Heart left ventricle (tissue), 16 donors: ENCODE results near the gene C1orf50. TPM values are rescaled to one million over a fixed set of nuclear protein-coding genes. Genes with fewer than 3 reads are reported as not detected.
"Not testable (repeated sequence)": the region's sequence is repeated elsewhere in the genome, so short reads cannot be mapped to it uniquely, and the experiment has no call there.

Experiments
- ATAC-seq, 4 donors: fragments of 200-7000 bp; cut with Tn5 transposase; one replicate each; pipeline ENCODE4 v1.9.1; 2020 to 2022; ENCODE audit warnings: moderate library complexity in 4 of 4, mild to moderate bottlenecking in 3 of 4, moderate number of reproducible peaks in 1 of 4
- DNase-seq, 5 donors: peaks; one replicate each; pipeline ENCODE4 v3.0.0-alpha.2; 2020
- H3K27ac ChIP-seq, 12 donors: fragments of 200-600 bp; sonication (generic) in 4 of 12; one replicate each; pipeline versions ENCODE4 v1.5.0 to v1.8.0; 2016 to 2022; ENCODE audit warnings: mild to moderate bottlenecking in 2 of 12
- H3K27me3 ChIP-seq, 9 donors: fragments of 200-600 bp; sonication (generic) in 2 of 9; one replicate each; pipeline versions ENCODE4 v1.5.1 to v1.8.0; 2016 to 2022; ENCODE audit warnings: mild to moderate bottlenecking in 3 of 9
- H3K36me3 ChIP-seq, 9 donors: fragments of 200-600 bp; sonication (generic) in 2 of 9; one replicate each; pipeline versions ENCODE4 v1.5.0 to v1.8.0; 2018 to 2022; ENCODE audit warnings: mild to moderate bottlenecking in 2 of 9
- H3K4me1 ChIP-seq, 12 donors: fragments of 200-600 bp; sonication (generic) in 4 of 12; one replicate each; pipeline versions ENCODE4 v1.5.0 to v1.8.0; 2016 to 2022; ENCODE audit warnings: mild to moderate bottlenecking in 3 of 12
- H3K4me3 ChIP-seq, 12 donors: fragments of 200-600 bp; sonication (generic) in 4 of 12; one replicate each; pipeline versions ENCODE4 v1.5.0 to v1.8.0; 2017 to 2022; ENCODE audit warnings: mild to moderate bottlenecking in 9 of 12, moderate library complexity in 4 of 12
- H3K9me3 ChIP-seq, 12 donors: fragments of 200-600 bp; sonication (generic) in 4 of 12; one replicate each; pipeline versions ENCODE4 v1.5.0 to v1.8.0; 2016 to 2022; ENCODE audit warnings: mild to moderate bottlenecking in 1 of 12
- POLR2A ChIP-seq, 2 donors: fragments of 450-650 bp; IDR thresholded peaks; one replicate each; pipeline ENCODE4 v1.6.1; 2017; ENCODE audit warnings: antibody characterized with exemption in 2 of 2, mild to moderate bottlenecking in 2 of 2, moderate library complexity in 2 of 2
- WGBS, 4 donors: extraction: QIAGEN DNeasy Blood & Tissue Kit in 2 of 4; methylation state at CpG; one replicate each; pipeline versions ENCODE4 v1.1.5 to v1.1.7; 2013 to 2018; 5-methylcytosine and 5-hydroxymethylcytosine counted together
- intact Hi-C, 10 donors: fragments of 100-400 bp; cut with DNase I; formaldehyde crosslinking; loops; one replicate each; pipeline versions ENCODE4 v1.11.1 to v1.14.2; 2022
- polyA plus RNA-seq, 2 donors: library from polyadenylated mRNA; stranded (reverse); fragments of 200-250 nt; gene quantifications; one replicate each; pipeline ENCODE4 v1.2.3, GENCODE V29; 2013
- total RNA-seq, 9 donors: library from RNA; depleted of rRNA in 2 of 9; stranded (reverse); fragments of >200 nt in 2 of 9; fragmentation: NEBNext Ultra II Directional in 3 of 9; extraction: Animal tissue kit (Norgen Biotek cat#: 25700) in 3 of 9; gene quantifications; one replicate each; pipeline versions ENCODE4 v1.1.0 to v1.2.4, GENCODE V29; 2016 to 2023
- TF ChIP-seq, protein P1 (sequence below), 12 donors: fragments of 200-600 bp; sonication (generic) in 4 of 12; IDR thresholded peaks; one replicate each; pipeline versions ENCODE4 v1.5.0 to v1.8.0; 2018 to 2022; ENCODE audit warnings: antibody characterized with exemption in 12 of 12, mild to moderate bottlenecking in 5 of 12
- donor health status: ischemic (EF 13 %, LVEDD 7.1; RV severe dilation, severe dysfunction).
- donor health status: healthy with polysubstance abuse.
- donor health status: DM: no; HTN: yes; CAD: no.
- donor health status: DM: no; HTN: no; CAD: no.
- donor health status: ischemic (EF 25% LVEDD 6.9; RV normal size, moderate dysfunction).
- donor health status: ischemic (EF 25% LVEDD 5.7; RV mildly dilated, moderate dysfunction).
- donor health status: healthy.
- donor health status: DM: yes; HTN: yes; CAD: no.
- donor health status: ischemic (EF 35%, LVEDD 5.7; RV mildly dilated, moderate dysfunction).
- donor health status: nonischemic (EF 11% LVEDD 7.7; RV severe dilation, severe dysfunction).
- donor health status: DM: yes; HTN: yes; CAD: no.
- donor health status: PGD.
- donor health status: ischemic (EF 29% LVEDD 5.4; RV normal size, mild dysfunction).
- donor health status: nonischemic (EF 23%, LVEDD 6.1; RV moderate dilation, normal function).

The C1orf50 gene
- total and polyA plus RNA-seq, 11 donors: 3.0 to 9.2 (median 5.6) TPM

DNA sequence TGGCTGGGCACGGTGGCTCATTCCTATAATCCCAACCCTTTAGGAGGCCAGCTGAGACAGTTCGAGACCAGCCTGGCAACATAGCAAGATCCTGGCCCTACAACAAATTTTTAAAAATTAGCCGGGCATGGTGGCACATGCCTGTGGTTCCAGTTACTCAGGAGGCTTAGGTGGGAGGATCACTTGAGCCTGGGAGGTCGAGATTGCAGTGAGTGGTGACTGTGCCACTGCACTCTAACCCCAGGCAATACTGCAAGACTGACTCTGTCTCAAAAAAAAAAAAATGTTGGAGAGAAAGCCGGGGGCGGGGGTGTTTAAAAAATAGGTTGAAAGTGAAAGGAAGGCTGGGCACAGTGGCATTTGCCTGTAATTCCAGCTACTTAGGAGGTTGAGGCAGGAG is 43.5 kb upstream of the C1orf50 start:
- intact Hi-C loops: no loop called here
- 88 to 90% (median 88%) methylated on average over 6 of the region's 6 CpGs for WGBS, 4 donors
- ATAC-seq (no peak), DNase-seq (no peak)
- no peak overlapping the region for H3K27ac ChIP-seq
- H3K4me1 ChIP-seq: no peaks in the 10 kb centered on the region
- no peaks in the 10 kb centered on the region for H3K9me3 ChIP-seq
- no peaks in the 10 kb centered on the region for H3K27me3 ChIP-seq
- H3K4me3 ChIP-seq: no peak overlapping the region
- peaks cover 0 to 7% (median 0%) of the 10 kb centered on the region in 9 donors for H3K36me3 ChIP-seq
- TF ChIP-seq, protein P1, sequence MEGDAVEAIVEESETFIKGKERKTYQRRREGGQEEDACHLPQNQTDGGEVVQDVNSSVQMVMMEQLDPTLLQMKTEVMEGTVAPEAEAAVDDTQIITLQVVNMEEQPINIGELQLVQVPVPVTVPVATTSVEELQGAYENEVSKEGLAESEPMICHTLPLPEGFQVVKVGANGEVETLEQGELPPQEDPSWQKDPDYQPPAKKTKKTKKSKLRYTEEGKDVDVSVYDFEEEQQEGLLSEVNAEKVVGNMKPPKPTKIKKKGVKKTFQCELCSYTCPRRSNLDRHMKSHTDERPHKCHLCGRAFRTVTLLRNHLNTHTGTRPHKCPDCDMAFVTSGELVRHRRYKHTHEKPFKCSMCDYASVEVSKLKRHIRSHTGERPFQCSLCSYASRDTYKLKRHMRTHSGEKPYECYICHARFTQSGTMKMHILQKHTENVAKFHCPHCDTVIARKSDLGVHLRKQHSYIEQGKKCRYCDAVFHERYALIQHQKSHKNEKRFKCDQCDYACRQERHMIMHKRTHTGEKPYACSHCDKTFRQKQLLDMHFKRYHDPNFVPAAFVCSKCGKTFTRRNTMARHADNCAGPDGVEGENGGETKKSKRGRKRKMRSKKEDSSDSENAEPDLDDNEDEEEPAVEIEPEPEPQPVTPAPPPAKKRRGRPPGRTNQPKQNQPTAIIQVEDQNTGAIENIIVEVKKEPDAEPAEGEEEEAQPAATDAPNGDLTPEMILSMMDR (IDR thresholded peaks at IDR 0.05): no peak
- TF ChIP-seq POLR2A (IDR thresholded peaks at IDR 0.05): no peak

DNA sequence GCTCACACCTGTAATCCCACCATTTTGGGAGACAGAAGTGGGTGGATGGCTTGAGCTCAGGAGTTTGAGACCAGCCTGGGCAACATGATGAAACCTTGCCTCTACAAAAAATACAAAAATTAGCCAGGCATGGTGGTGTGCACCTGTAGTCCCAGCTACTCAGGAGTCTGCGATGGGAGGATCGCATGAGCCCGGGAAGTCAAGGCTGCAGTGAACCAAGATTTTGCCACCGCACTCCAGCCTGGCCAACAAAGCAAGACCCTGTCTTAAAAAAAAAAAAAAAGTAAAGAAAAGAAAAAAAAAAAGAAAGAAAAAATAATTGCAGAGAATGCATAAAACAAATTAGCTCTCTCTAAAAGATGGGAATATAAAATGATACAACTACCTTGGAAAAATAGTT is 41.2 kb upstream of the C1orf50 start:
- WGBS, 4 donors: 96 to 100% (median 99%) methylated on average over 4 of the region's 4 CpGs
- DNase-seq, intact Hi-C loops, H3K9me3 ChIP-seq, ATAC-seq, H3K36me3 ChIP-seq, H3K4me1 ChIP-seq, H3K4me3 ChIP-seq, H3K27ac ChIP-seq, H3K27me3 ChIP-seq: not testable (repeated sequence)

DNA sequence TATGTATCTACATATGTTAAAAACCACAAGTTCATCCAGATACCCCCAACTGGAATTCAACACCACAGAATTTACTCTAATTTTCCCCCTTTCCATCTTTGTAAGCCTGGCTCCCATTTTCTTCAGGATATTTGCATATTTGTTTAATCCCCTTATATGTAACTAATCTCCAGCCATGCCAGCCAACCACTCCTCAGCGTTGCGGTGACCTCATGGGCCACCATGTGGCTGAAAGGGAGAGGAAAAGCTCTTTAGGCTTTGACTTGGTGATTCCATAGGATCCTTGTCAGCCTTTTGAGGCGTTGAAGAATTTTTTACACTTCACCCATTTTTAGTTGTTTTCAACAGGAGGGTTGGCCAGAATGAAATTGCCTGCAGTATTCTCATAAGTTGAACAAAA is 37.0 kb upstream of the C1orf50 start:
- H3K27ac ChIP-seq: no peak overlapping the region
- intact Hi-C loops: no loop called here
- ATAC-seq: no peak
- TF ChIP-seq POLR2A (IDR thresholded peaks at IDR 0.05): no peak
- TF ChIP-seq, protein P1 (IDR thresholded peaks at IDR 0.05): no peak
- 77 to 89% (median 83%) methylated on average over 3 of the region's 3 CpGs for WGBS, 4 donors
- H3K36me3 ChIP-seq: no peaks in the 10 kb centered on the region
- no peaks in the 10 kb centered on the region for H3K9me3 ChIP-seq
- H3K4me1 ChIP-seq: no peaks in the 10 kb centered on the region
- no peaks in the 10 kb centered on the region for H3K27me3 ChIP-seq
- no peak for DNase-seq
- no peak overlapping the region for H3K4me3 ChIP-seq

DNA sequence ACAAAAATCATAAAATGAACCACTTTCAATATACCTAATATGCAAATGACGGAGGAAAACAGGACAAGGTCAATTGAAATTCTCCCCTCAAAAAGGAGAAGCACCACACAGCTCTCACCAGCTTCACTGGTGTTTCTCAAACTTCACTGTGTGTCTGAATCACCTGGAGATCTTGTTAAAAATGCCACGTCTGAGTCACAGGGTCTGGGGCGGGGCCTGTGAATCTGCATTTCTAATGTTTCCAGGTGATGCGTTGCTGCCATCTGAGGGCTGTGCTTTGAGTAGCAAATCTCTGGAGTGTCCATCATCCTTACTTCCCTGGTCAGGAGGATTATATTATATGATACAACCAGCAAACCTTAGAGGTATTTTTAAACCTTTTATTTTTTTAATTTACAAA is 36.1 kb upstream of the C1orf50 start:
- ATAC-seq (no peak), DNase-seq (no peak)
- no peaks in the 10 kb centered on the region for H3K4me1 ChIP-seq

DNA sequence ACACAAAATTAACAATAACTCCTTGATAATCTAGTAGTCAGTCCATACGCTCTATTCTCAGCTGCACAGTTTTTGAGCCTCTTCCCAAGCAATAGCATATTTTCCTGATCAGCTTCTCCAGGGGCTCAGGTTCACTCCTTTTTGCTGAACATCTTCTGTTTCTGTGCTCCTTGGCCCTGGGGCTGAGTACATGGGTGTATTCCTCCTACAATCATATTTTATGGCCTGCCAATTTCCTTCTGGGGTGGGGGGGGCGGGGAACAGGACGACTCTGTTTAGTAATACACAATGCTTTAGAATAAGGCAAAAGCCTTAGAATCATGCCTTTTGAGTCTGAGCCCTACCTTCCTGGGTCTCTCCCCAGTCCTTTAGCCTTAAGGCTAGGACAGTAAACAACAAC is 35.5 kb upstream of the C1orf50 start:
- Histone ChIP-seq H3K4me1 (peaks cover 0 to 4% (median 0%) of the 10 kb centered on the region in 12 donors), H3K27me3 (no peaks in the 10 kb centered on the region), H3K27ac (no peak overlapping the region), H3K9me3 (no peaks in the 10 kb centered on the region), H3K4me3 (no peak overlapping the region), H3K36me3 (no peaks in the 10 kb centered on the region)
- ATAC-seq: no peak
- no peak for DNase-seq
- WGBS, 4 donors: 67 to 90% (median 80%) methylated on average over 3 of the region's 3 CpGs
- intact Hi-C loops: no loop called here
- no peak for TF ChIP-seq POLR2A (IDR thresholded peaks at IDR 0.05)
- TF ChIP-seq, protein P1 (IDR thresholded peaks at IDR 0.05): no peak

More for the DNA sequence above, 36.1 kb upstream of the C1orf50 start:
- WGBS, 4 donors: 71 to 74% (median 72%) methylated on average over 4 of the region's 4 CpGs
- no peak overlapping the region for H3K27ac ChIP-seq
- no peak overlapping the region for H3K4me3 ChIP-seq
- H3K27me3 ChIP-seq: no peaks in the 10 kb centered on the region
- H3K9me3 ChIP-seq: no peaks in the 10 kb centered on the region
- no peaks in the 10 kb centered on the region for H3K36me3 ChIP-seq
- intact Hi-C loops: no loop called here
- TF ChIP-seq, protein P1 (IDR thresholded peaks at IDR 0.05): no peak
- no peak for TF ChIP-seq POLR2A (IDR thresholded peaks at IDR 0.05)
